ENCODE measurements around the gene ATP10A.
"Not testable (repeated sequence)": the region's sequence is repeated elsewhere in the genome, so short reads cannot be mapped to it uniquely, and the experiment has no call there.

Gene ATP10A

DNA sequence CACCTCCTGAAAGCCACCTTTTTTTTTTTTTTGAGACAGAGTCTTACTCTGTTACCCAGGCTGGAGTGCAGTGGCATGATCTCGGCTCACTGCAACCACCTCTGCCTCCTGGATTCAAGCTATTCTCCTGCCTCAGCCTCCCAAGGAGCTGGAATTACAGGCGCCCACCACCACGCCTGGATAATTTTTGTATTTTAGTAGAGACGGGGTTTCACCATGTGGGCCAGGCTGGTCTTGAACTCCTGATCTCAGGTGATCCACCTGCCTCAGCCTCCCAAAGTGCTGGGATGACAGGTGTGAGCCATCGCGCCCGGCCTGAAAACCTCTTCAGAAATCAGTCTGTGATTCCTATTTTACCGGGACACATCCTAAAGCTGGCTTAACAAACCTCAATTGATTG, 91.4 kb downstream of the ATP10A start:
- DNase-seq (ENCODE audit: low read depth), result not testable (repeated sequence)

DNA sequence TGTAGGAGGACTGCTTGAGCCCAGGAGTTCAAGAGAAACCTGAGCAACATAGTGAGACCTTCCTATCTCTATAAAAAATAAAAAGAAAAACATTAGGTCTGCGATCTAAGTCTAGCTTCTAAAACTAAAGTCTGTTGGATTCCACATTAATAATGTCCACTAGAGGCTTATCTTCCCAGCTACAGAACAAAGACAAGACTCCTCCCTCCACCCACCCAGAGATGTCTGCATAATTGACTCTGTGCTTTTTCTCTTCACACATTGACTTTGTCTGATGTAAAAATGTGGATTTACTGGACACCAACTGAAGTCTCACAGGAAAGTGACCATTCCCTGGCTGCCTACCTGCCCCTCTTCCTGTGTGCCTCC, 91.8 kb downstream of the ATP10A start:
- no peak for DNase-seq (ENCODE audit: low read depth)

DNA sequence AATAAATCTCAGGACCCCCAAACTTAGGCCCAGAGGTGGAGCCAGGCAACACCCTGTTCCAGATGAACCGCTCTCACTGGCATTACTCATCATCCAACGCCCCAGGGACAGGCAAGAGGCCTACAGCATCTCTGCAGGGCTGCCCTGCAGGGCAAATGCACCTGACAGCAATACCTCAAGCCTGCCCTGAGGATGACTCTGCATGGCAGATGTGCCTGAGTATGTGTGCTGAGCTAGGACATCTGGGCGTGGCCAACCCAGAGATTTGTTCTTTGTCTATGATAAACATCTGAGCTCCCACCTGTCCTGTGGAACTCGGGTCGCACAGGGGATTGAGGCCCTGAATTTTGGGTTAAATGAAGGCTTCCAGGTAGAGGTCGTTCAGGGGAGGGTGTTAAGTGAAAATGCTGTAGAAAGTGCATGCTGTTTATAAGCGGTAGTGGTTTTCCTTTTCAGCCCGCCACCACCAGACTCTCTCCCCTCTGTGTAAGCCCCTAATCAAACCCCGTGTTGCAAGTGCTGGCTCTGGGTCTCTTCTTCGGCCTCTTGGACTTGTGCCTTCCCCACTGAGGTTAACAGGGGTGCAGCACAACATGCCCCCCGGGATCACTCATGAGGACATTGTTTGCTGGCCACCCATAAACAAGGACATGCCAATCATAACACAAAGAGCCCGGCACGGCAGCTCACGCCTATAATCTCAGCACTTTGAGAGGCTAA, 92.3 kb downstream of the ATP10A start:
- no peak for DNase-seq (ENCODE audit: low read depth)

DNA sequence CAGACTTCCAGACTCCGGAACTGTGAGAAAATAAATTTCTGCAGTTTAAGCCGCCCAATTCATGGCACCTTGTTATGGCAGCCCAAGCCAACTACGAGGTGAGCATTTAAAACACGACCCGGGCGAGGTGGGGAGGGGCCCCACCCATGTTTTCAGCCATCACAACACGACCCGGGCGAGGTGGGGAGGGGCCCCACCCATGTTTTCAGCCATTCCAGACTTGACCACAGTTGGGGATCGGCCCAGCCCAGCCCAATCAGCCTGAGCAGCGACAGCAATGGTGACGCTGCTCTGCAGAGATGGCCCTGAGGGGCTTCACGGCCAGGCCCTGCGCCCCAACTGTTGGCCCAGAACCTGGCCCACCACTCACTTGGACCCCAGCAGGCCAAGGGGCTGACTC, 93.1 kb downstream of the ATP10A start:
- DNase-seq (ENCODE audit: low read depth), result no peak

DNA sequence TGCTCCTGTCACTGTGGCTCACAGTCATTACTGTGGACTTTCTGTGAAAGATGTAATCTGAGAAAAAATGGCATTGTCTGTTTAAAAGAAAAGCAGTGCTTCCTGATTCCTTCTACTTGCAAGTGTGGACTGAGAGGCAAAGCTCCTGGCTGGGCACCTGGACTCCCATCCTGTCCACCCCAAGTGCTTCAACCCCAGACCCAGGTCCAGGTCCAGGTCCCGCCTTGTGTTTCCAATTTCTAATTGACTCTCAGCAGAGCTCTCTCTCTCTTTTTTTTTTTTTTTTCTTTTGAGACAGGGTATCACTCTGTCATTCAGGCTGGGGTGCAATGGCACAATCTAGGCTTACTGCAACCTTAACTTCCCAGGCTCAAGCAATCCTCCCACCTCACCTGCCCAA, 94.9 kb downstream of the ATP10A start:
- no peak for DNase-seq (ENCODE audit: low read depth)

DNA sequence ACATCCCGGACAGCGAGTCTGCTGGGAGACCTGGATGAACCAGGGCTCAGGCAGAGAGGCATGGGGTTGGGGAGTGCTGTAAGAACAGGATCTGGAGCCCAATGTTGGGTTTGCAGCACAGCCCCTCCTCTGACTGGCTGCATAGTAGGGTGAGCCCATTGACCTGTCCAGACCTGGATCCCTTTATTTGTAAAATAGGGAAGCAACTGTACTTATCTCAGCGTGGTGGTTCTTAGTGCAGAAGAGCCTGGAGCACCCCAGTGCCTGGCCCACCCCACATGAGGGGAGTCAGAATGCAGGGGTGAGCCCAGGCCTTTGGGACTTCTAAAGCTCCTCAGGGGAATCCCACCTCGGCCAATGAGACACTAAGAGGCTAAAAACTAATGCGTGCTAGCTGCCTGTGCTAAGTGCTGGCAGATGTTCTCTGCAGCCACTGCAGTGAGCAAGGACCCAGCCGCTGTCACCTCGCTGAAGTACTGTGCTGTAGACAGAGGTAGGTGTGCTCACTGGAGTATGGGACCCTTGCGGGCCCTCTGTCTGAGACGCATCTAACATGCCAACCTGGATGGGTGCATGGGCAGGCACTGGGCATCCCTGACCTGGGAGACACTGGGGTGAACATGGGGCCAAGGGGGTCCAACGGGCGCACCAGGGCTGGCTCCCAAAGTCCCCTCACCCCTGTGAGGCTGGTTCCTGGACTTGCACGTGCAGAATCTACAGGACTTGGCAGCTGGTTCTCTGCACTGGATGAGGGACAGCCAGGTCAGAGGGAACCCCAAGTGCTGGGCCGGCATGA, 95.6 kb downstream of the ATP10A start:
- DNase-seq (ENCODE audit: low read depth), result no peak

DNA sequence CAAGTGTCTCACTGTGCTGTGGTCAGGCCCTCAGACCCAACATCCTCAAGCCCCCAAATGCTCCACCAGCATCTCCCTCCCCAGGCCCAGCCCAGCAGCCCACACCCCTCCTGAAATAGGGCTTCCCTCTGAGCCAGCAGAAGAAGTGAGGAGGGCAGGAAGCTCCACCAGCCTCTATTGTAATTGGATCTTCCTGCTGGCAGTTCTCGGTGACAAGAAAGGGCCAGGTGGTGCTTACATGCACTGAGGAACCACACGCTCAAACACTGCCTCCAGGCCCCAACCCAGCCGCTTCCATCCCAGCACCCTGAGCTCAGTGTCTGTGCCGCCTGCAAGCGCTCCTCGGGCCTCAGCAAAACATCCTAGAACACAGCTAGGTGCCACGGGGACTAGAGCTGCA, 96.7 kb downstream of the ATP10A start:
- no peak for DNase-seq (ENCODE audit: low read depth)

DNA sequence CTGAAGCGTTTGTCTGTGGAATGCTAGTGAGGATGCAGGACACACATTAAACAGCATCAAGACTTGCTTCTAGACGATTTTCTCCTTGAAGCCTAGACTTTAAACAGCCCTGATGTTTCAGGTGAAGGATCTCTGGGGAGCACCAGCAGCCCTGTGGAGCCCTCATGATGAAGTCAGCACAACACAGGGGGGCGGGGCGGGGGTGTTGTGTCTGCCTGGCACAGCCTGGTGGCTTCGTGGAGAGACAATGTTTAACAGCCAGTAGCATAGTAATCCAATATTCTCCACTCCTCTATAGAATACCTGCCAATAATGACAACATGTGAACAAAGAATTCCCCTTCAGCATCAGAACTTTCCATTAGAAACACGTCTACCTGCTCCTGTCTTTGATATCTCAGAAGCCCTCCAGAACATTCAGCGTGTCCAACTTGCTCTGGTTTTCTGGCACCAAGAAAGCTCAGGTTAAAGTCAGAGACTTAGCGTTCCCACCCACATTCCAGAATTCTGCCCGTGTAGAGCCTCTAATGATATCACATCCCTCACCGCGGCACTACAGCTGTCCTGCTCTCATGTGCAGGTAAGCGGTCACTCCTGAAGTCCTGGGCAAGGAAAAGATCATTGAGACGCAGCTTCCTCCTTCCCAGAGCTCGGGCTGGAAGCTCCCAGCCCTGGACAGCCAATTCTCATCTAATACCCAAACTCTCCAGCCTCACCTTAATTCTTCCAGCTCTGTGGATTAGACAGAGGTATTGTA, 98.0 kb downstream of the ATP10A start:
- no peak for DNase-seq (ENCODE audit: low read depth)

DNA sequence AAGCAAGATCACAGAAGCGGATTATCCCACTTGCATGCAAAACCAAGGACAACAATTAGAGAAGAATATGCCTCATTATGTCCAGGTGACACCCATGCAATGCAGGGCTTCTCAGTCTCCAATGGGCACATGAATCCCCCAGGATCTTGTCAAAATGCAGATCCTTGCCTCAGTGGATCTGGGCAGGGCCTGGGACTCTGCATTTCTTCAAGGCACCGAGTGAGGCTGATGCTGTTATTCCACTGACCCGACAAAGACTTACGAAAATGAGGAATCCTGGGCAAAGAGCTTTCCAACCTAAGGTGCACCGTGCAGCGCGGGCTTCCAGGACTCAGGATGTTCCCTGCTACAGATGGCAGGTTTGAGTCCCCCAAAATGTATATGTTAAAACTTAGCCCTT, 99.2 kb downstream of the ATP10A start:
- DNase-seq (ENCODE audit: low read depth), result no peak

DNA sequence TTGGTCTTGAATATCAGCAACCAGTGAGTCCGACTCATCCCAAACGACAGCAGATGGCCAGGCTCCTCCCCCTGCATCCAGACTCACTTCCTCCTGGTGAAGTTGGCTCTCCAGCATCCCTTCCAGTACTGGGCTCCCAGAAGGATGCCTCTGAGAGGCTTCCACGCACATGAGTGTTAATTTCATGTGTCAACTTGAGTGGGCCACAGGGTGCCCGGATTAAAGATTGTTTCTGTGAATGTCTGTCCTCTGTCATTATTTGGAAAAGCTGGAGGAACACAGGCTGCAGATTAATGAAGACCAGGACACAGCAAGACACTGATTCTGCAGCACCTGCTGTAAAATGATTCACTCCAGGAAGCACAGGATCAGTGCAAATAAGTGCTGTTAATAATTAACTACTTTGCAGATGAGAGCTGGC, 99.8 kb downstream of the ATP10A start:
- DNase-seq (ENCODE audit: low read depth), result no peak

DNA sequence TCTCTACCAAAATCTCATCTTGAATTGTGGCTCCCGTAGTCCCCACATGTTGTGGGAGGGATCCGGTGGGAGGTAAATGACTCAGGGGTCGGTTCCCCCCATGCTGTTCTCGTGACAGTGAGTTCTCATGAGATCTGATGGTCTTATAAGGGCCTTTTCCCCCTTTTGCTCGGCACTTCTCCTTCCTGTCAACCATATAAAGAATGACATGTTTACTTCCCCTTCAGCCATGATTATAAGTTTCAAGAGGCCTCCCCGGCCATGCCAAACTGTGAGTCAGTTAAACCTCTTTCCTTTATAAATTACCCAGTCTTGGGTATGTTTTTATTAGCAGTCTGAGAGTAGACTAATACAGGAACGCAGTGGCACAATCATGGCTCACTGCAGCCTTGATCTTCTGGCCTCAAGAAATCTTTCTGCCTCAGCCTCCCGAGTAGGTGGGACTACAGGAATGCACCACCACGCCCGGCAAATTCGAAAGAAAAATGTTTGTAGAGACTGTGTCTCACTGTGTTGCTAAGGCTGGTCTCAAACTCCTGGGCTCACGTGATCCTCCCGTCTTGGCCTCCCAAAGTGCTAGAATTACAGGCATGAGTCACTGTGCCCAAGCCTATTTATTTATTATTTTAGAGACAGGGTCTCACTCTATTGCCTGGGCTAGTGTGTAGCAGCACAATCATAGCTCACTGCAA, 101.0 kb downstream of the ATP10A start:
- DNase-seq (ENCODE audit: low read depth), result no peak

DNA sequence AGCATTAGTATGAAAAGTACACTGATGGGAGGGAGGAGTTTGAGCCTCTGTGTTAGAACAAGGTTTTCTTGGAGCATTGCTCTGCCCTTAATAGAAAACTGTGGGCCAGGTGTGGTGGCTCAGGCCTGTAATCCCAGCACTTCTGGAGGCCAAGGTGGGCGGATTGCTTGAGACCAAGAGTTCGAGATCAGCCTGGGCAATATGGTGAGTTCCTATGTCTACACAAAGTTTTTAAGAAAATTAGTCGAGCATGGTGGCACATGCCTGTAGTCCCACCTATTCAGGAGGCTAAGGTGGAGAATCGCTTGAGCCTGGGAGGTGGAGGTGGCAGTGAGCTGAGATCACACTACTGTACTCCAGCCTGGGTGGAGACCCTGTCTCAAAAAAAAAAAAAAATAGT, 103.7 kb downstream of the ATP10A start:
- no peak for DNase-seq (ENCODE audit: low read depth)

DNA sequence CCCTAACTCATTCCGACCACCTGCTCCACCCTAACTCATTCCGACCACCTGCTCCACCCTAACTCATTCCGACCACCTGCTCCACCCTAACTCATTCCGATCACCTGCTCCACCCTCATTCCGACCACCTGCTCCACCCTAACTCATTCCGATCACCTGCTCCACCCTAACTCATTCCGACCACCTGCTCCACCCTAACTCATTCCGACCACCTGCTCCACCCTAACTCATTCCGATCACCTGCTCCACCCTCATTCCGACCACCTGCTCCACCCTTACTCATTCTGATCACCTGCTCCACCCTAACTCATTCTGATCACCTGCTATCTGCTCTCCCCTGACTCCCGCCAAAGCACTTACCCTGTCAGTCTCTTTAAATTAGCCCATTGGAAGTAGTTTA, 104.5 kb downstream of the ATP10A start:
- not testable (repeated sequence) for DNase-seq (ENCODE audit: low read depth)

DNA sequence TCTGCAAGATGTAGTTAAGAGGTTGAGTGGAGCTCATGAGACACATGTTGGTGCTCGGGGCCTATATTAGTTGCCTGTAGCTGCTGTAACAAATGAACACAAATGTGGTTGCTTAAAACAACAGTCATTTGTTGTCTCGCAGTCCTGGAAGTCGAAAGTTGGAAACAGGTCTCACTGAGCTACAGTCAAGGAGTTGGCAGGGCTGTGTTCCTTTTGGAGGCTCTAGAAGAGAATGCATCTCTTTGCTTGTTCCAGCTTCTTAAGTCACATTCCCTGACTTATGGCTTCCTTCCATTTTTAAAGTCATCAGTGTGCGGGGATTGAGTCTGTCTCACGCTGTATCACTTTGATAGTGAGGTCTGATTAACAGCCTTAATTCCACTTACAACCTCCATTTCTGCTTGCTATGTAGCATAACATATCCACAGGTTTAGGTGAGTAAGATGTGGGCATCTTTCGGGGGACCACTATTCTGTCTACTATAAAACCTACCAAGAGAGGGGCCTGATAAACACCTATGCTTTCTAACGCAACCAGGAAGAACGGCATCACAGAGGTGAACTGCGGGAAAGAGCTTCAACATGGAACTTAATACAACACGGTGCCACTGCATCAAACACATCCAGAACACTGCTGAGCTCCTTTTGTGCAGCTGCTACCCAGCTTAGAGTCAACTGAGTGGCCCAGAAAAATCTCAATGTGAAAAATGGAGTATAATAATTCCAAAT, 119.4 kb downstream of the ATP10A start:
- no peak for DNase-seq (ENCODE audit: low read depth)

DNA sequence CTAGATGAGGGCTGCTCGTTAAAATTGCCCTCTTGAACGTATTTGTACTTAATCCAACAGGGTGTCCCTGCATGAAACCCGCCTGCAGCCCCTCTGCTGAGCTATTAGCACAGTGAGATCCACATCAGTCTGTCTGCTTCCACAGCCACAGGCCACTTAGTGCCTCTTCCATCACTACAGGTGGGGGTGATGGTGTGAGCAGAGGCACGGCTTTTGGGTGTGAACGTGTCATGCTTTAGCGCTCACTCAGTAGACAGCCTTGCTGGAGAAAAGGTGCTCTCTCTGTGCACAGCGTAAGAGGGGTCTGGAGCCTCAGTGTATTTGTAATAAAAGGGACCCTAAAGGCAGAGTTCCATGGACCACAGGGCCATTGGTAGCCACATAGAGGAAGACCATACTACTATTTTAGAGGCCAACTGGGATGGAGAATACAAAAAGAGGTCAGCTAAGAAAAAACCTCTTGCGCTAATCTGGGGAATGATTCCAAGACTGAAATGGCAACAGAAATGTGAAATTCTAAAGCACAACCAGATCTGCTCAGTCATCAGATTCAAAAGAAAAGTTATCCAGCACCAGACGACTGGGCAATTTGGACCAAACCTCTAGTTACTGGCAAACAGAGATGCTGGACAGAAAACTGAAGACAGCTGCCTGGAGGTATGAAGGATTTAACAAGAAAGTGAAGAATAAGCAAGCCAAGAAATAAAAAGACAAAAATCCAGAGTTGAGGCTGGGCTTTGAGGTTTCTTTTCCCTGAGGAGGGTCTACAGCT, 120.2 kb downstream of the ATP10A start:
- no peak for DNase-seq (ENCODE audit: low read depth)

DNA sequence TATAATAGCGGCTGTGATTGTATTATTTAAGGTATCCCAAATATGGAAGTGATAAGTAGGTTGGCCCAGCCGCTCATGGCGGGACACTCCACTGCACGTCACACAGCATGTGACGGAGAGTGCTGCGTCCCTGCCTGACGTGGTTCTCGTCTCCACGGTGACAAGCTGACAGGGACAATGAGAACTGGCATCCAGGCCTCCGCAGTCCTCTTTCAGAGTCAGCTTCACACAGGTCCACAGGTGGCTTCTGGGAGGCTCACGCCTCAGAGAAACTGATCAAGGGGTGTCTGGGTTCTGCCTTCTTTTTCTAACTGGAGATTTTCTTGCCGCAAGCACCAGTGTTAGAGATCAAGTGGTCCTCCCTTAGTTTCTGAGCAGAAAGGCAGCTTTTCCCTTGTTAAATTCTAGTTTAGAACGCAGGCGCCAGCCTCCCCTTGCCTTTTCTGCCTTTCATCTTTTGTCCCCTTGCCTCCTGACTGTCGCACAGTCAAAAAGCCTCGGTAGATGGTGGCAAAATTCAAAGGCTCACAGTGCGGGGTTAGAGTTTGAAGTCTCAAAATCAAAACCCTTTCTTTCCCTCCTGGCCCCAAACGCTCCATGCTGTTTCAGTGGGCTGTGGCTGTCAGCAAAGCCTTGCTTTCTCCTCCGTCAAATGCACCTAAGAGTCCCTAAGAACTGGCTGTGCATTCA, 120.9 kb downstream of the ATP10A start:
- DNase-seq (ENCODE audit: low read depth), result no peak

DNA sequence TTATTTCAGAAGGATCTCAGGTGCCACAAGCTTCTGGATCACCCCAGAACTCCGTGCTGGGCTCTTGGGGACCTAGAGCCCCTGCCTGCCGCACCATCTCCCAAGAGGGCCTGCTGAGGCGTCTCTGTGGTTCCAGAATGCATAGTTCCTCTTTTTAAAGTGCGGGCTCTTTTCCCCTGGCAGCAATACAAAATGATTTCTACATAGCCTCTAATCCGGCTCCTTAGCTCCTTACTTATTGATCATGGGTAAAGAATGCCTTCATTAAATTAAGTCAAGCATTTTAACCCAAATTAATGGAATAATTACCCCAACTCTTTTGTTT, 121.9 kb downstream of the ATP10A start:
- DNase-seq (ENCODE audit: low read depth), result no peak

DNA sequence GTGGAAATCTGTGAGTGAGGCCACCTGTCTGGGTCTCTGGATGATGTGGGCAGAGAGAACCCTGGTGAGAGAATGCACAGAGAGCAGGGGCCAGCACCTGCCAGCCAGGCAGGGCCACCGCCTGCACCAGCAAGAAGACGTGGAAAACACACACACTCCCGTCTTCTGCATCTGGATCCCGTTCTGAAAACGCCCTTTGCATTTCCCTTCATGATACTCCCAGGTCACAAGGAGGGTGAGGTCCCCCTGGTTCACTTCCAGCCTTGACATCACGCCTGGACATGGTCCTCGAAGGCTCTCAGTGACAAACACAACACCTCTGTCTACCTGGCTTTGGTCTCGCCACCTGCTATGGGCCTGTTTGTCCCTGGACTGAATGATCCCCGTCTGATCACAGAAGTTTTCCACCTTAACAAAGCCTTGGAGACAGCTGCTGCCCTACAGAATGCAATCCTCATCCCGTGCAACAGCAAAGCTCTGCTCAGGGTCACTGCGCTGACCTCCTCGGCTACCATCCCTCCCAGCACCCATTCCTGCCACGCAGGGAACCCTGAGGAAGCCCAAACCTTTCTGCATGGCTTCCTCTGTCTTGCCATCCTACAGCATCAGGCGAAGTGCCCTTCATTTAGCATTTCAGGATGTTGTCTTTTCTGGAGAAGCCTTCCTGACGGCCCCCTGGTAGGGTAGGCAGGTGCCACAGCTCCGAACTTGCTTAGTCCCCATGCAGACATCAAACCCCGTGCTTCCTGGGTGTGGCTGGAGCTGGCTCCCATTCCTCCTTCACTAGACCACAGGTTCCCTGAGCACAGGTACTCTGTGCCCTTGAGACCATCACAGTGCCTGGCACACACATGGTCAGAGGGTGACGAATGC, 122.5 kb downstream of the ATP10A start:
- no peak for DNase-seq (ENCODE audit: low read depth)

DNA sequence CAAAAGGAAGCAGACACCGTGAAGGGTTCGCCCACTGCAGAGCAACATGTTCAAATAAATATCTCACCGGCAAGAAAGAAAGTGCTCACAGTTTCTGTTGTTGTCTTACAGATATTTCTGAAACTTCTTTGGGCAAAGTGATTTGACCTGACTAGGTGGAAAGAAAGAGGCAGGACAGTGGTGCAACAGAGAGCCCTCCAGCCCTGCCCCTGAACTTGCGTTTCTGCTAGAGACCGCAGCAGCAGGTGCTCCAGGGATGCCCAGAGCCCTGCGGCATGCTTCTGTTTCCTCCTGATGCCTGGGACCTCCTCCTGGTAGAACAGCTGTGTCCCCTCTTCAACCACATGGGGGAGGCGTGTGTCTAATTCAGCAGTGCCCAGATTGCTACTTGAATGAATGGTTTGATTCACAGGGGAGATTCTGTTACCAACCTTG, 123.4 kb downstream of the ATP10A start:
- no peak for DNase-seq (ENCODE audit: low read depth)

All from HS-27A (cell line).